Body of pancreas (tissue), 4 donors: ENCODE measurements around the gene LCE4A.

ENCODE experiments used
- POLR2A ChIP-seq, 3 donors: fragments of 450-650 bp; IDR thresholded peaks; one replicate each; pipeline ENCODE4 v1.6.1; 2016; ENCODE audit warnings: antibody characterized with exemption in 3 of 3, mild to moderate bottlenecking in 2 of 3
- TF ChIP-seq, protein P1 (sequence below), 7 experiments: fragments of 450-650 bp in 4 of 7; fragments of 200-600 bp in 3 of 7; sonication (generic) in 3 of 7; IDR thresholded peaks; one replicate each; pipeline ENCODE4 v1.5.1; 2016 to 2019; ENCODE audit warnings: antibody characterized with exemption in 7 of 7

DNA sequence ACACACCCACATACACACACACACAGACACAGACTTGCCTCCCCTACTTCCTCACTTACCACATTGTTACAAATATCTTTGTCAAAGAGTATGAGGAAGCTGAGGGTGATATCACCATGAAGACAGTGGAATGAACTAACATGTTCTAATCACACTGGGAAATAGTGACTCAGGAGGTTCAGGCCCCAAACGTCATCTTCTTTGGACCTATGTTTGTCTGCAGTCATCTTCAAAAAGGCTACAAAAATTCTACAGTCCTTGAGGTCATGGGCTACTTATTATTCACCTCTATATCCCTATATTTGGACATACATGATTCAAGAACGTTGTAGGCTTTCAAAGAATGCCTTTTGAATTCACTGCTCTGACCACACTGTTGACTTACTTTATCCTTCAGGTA, 34.9 kb upstream of the LCE4A start:
- TF ChIP-seq, protein P1, sequence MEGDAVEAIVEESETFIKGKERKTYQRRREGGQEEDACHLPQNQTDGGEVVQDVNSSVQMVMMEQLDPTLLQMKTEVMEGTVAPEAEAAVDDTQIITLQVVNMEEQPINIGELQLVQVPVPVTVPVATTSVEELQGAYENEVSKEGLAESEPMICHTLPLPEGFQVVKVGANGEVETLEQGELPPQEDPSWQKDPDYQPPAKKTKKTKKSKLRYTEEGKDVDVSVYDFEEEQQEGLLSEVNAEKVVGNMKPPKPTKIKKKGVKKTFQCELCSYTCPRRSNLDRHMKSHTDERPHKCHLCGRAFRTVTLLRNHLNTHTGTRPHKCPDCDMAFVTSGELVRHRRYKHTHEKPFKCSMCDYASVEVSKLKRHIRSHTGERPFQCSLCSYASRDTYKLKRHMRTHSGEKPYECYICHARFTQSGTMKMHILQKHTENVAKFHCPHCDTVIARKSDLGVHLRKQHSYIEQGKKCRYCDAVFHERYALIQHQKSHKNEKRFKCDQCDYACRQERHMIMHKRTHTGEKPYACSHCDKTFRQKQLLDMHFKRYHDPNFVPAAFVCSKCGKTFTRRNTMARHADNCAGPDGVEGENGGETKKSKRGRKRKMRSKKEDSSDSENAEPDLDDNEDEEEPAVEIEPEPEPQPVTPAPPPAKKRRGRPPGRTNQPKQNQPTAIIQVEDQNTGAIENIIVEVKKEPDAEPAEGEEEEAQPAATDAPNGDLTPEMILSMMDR (IDR thresholded peaks at IDR 0.05), result no peak
- no peak for TF ChIP-seq POLR2A (IDR thresholded peaks at IDR 0.05)
